Suppressor macrophage treated with lipopolysaccharide for 1 hour (primary cell): ENCODE results near the gene SEC22A.

Experiments
- DNase-seq, 3 donors: peaks; one replicate each; pipeline ENCODE4 v3.0.0-alpha.2; 2020 to 2022

SEC22A gene

DNA sequence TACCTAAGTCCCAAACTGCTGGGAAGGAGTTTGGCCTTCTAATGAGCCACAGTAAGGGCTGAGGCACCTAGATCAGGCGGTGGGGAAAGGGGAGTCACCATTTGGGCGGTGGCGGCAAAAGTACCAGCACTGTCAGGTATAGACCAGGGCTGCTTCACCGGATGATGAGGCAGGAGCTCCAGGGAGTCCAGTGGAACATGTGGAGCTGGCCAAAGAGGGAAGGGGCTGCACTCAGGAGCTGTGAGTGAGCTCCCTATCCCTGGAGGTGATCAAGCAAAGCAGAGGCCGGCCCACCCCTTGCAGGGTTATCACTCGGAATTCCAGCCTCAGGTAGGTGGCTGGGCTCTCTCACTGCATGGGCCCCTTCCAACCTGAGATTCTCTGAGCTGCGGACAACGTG lies 108.4 kb downstream of the SEC22A start:
- no peak for DNase-seq

DNA sequence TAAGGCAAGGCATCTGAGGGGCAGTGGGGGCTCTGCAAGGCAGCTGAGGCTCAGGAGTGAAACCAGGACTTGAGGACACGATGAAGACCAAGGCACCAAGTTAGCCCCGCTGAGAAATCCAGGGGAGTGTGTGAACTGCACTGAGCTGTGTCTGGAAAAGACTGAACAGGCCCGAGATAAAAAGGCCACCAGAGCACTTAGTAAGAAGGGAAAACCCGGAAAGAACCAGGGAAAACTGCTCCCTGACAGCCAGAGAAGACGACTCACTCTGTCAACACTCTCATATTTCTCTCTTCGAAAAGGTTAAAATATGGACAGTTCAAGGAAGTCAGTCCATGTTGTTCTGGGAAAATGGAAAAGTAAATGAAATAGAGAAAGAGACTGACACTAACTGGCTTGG lies 109.0 kb downstream of the SEC22A start:
- DNase-seq = peak in 1 of 3 donors; percentile 1

DNA sequence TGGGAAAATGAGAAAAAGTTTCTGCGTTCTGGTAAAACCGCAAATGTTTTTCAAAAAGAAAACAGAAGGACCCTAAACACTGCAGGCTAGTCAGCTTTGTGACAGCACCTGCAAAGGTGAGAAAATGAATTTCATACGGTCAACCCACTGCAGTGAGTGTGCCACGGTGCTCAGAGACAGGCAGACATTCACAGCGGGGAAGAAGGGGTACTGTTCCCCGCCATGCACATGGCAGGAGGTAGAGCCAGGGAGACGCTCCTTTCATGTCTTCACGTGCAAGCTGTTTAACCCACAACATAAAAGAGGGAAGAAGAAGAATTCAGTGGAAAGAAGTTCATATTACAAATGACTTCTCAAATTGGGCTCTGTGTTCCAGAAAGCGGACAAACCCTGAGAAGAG lies 109.5 kb downstream of the SEC22A start:
- DNase-seq = no peak

DNA sequence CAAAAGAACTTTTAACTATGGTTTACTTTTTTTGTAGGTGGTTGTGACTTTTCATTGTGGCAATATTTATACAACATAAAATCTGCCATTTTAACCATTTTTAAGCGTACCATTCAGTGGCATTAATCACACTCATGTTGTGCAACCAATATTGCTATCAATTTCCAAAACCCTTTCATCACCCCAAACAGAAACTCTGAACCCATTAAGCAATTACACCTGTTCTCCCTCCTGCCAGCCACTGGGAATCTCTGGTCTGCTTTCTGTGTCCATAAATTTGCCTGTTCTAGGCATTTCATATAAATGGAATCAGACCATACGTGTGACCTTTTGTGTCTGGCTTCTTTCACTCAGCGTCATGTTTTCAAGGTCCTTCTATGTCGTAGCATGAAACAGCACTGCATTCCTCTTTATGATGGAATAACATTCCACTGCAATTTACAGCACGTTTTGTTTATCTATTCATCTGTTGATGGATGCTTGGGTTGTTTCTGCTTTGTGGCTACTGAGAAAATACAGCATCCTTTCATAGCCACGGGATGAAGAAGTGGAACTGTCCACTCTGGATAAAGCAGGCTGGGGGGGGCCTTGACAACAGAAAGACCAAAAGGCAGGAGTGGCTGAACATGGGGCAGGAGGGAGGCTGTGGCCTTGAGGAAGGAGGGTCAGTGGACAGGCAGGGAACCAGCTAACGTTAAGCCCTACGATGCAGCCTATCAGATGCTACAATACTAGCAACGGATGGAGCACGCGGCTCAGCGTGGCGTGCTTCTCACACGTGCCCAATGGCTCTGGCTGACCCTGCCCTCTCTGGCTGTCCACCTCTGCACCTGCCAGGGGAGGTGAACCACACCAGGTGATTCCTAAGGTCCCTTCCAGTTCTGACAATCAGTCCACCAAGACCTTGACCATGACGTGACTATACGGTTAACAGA lies 110.9 kb downstream of the SEC22A start:
- DNase-seq = no peak

DNA sequence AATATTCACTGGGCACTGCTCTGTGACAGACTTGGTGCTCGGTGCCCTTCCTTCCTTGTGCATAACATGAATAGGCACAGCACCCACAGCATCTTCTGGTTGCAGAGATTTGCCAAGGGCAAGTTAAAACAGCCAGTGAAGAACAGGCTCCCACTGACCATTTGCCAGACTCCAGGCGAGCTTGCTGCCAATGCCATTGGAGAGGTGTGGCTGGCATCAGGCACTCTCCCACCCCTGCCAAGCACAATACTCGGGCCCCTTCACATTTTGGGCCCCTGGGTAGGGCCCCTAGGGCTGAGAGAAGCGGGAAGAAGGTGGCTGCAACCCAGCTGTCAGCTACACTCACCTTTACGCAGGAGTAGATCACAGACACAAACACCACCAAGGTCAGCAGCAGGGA lies 112.1 kb downstream of the SEC22A start:
- no peak for DNase-seq

DNA sequence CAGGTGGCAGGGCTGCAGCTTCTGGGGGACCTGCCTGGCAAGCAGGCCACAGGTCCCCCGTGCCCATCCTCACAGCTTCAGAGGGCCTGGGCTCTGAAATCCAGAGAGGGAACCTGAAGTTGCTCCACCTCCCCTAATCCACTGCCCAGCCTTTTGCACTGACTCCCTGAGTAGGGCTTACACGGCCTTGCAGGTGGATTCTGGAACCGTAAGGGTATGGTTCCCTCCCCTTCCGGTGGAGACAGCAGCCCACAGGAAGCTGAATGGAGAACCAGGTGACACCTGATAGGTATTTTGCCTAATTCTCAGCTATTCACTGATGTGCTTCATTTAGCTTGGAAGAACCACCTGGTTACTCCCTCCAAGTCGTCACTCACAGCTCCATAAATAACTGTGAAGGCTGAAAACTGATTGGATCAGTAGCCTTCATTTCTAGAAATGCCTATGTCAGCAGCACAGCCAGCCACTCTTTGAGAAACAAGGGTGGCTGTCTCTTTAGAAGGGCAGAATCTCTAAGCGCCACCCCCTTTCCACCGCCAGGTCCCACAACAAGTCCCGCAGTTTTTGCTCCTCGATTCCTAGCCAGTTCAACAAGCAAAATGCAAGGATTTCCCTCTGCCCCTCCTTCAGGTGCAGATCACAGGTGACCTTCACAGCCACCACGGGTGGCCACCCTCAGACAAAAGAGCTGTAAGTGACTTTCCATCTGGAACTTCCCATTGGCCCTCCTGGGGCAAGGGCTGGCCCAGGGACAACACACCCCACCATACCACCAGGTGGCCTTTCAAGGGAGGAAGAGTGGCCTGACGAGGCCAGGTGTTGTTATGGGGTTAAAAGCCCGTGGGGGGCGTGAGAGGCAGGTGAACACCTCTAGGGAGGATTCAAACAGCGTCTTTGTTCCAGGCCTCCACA lies 112.9 kb downstream of the SEC22A start:
- DNase-seq = no peak

DNA sequence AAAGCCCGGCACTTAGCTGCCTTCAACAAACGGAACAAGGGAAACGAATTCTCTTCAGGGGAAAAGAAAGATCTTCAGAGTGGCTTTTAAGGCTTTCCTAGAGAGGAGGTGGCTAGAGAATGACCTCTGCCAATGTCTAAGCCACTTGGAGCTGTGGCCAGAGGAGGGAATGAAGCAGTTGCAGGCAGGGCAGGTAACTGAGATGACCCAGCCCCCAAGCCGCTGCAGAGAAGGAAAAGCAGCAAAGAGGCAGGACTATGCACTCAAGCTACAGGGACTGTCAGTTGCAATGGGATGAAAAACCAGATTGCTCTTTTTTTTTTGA lies 113.5 kb downstream of the SEC22A start:
- no peak for DNase-seq

DNA sequence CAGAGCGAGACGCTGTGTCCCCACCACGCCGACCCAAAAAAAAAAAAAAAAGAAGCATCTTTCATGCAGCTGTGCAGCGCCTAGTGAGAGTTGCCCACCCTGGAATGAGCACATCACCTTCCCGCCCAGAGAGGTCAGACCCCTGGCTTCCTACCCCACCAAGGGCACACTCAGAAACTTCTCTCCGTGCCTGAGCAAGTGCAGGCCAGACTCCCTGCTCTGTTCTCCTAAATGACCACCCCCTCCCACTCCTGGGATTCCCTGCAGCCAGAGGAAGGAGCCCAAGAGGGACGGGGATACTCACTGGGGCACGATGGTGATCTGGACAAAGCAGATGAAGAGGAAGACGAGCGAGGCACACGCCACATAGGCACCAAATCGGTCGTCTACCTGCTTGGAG lies 116.0 kb downstream of the SEC22A start:
- DNase-seq = no peak

DNA sequence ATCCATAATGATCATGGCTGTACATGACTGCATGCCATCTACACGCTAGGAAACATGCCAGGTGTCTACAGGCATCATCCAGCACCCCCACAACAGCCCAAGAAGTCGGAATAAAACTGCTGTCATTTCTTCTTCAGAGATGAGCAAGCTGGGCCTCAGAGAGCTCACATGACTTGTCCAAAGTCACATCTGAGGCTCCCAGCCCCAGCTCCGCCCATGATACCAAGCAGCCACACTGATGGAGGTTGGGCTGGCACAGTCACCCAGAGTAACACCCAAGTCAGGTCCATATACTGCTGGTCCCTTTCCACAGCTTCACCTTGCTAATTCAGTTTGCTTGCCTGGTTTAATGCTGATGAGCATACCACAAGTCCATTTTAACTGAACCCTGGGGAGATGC lies 116.6 kb downstream of the SEC22A start:
- no peak for DNase-seq

DNA sequence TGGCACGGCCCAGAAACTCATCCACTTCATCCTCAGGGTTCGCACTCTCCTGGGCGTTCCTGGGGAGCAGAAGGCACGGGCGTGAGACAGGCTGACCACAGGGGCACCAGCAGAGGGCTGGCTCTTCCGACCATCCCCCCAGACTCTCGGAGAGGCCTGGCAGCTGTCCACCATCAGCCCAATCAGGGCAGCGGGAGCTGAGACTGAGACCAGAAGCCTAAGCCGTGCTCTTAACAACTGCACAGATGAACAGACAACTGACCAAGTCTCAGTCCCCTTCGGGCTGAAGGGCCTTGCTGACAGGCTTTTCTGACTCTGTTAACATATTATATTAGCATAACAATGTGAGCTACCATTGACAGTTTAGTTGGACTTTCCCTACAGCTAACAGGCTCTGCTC lies 118.0 kb downstream of the SEC22A start:
- no peak for DNase-seq

DNA sequence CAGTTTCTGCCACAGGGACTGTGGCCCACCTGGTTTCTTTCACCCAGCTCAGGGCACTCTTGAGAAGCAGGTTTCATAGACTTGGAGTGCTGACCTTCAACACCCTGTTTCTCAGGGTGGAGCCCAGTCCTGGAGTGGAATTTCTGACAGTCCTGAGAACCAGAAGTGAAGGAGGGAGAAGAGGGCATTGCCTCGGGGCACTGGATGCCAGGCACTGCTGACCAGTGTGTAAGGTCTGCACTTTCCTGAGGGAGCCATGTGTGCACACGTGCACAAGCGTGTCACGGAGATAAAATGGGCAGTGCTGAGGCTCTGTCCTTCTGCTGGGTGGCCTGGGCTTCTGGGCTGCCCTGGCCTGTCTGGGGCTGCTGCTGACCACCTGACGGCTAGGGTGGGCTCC lies 118.5 kb downstream of the SEC22A start:
- DNase-seq = no peak

DNA sequence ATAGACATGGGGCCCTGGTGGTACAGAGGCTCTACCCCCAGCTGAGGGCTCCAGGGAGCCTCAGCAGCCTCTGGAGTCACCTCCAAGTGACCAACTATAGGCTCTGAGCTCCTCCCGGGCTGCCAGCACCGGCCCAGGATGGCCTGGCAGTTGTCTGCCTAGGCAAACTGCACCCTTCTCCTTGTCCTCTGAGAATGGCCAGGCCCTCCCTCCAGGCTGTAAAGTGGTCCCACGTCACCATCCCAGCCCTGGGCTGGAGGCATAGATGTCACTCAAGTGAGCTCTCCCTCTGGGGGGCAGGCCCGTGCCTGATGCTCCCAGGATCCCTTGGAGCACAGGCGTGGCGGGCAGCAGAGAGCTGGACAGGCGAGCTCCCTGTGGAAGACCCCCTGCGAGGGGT lies 120.1 kb downstream of the SEC22A start:
- DNase-seq = no peak

DNA sequence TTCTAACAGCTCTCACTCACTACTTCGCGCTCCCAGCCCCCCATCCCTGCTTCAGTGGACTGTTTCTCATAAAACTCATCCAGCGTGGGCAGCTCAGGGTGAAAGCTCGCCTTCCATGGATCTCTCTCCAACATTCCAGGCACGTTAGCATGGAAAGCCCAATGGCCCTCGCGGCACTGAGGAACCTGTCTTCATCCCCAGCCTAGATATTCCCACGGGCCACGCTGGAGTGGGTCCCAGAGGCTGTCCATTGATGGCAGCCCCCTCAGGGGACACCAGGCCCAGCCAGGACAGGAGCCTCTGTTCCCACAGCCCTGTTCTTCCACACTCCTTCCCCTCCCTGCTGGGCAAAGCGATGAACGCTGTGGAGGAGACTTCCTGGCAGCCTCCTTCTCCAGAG lies 121.1 kb downstream of the SEC22A start:
- no peak for DNase-seq
